ENCODE results near the gene ARL8A.

DNA sequence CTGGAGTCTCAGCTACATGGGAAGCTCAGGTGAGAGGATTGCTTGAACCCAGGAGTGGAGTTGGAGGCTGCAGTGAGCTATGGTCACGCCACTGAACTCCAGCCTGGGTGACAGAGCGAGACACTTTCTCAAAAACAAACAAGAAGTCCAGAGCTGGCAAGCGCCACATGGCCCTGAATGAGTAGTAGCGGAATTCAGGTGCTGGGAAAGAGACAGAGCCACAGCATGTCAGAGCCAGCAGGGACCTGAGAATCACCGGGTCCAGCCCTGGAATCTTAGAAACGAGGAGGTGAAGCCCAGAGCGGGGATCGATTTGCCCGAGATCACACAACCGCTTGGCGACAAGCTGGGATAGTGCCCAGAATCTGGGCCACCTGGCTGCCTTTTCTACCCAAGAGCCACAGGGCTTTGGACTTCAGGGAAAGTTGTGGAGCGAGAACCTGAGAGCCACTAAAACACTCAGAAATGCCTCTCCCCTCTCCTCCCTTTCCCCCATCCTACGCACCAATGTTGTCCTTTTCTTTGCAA lies 9.8 kb downstream of the ARL8A start:
- no peak for TF ChIP-seq GATA2 (IDR thresholded peaks at IDR 0.05; ENCODE audit: low read depth, low read length)
- TF ChIP-seq GATA3 (IDR thresholded peaks at IDR 0.05; ENCODE audit: low read depth, low read length), result no peak

All from SH-SY5Y (cell line).